ENCODE measurements around the gene DNAJC18.

DNA sequence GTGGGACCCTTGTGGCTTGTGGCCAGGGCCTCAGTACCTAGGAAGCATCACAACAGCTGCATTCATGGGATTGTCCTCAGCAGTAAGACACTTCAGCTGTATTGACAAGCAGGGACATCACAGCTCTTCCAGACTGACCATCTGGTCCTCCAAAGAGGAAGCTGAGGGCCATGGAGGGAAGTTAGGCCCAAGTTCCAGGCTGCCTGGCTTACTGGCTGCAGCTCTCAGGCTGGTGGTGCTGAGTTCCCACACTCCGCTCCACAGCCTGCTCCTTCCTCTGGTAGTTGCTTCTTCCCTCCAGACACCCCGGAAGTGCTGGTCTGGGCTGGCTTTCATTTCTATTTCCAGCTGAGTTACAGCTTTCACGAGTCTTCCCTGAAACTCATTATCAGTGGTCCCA lies 48.9 kb upstream of the DNAJC18 start:
- no peak for TF ChIP-seq CTCF (conservative IDR thresholded peaks at IDR 0.05; ENCODE audit: low read depth, low read length)
- TF ChIP-seq EZH2 (IDR thresholded peaks at IDR 0.05; ENCODE audit: low read length, unreplicated experiment): no peak
- no peak for TF ChIP-seq EZH2phosphoT487 (IDR thresholded peaks at IDR 0.05; ENCODE audit: borderline replicate concordance, low read length)

All from PC-3 (cell line).